K562 (cell line): Measurements from ENCODE around the gene GPR33. TPM values are rescaled to one million over a fixed set of nuclear protein-coding genes. Genes with fewer than 3 reads are reported as not detected.

Source experiments
- BRD4 ChIP-seq: fragments of 200-600 bp; sonication (generic); IDR thresholded peaks from 2 replicates; pipeline ENCODE4 v1.6.1; 2017; ENCODE audit warnings: inconsistent platforms
- CHD7 ChIP-seq: fragments of 200-600 bp; sonication (generic); IDR thresholded peaks from one replicate; pipeline ENCODE4 v1.6.1; 2012; ENCODE audit warnings: mild to moderate bottlenecking, low read depth, low read length, inconsistent platforms
- CXXC5 ChIP-seq: fragments of 250-450 bp; sonication (Bioruptor Pico); IDR thresholded peaks from 2 replicates; pipeline ENCODE4 v1.8.0; 2022; ENCODE audit warnings: inconsistent platforms, mild to moderate bottlenecking, moderate library complexity
- FOXK2 ChIP-seq, 2 experiments: fragments of 450-650 bp; IDR thresholded peaks in 1 of 2; conservative IDR thresholded peaks in 1 of 2; 2 replicates each; pipeline ENCODE4 v1.6.1; 2016; ENCODE audit warnings: low read depth in 2 of 2, mild to moderate bottlenecking in 1 of 2
- KLF10 ChIP-seq: fragments of 250-450 bp; sonication (Bioruptor Pico); IDR thresholded peaks from 2 replicates; pipeline ENCODE4 v1.6.1; 2021; ENCODE audit warnings: matching md5 sums
- TCF3 ChIP-seq: sonication (generic); formaldehyde crosslinking; IDR thresholded peaks from 2 replicates; pipeline ENCODE4 v1.4.0; 2020; ENCODE audit warnings: mild to moderate bottlenecking, missing genetic modification reagents
- ZBTB5 ChIP-seq: fragments of 450-650 bp; IDR thresholded peaks from 2 replicates; pipeline ENCODE4 v1.6.1; 2017; ENCODE audit warnings: antibody characterized with exemption
- polyA plus RNA-seq, 8 experiments: library from polyadenylated mRNA; depleted of rRNA in 4 of 8; stranded (reverse) in 5 of 8; unstranded in 3 of 8; fragments of >200 nt; fragmentation: Nextera tagmentation in 2 of 8; fragmentation: Illumina TruSeq in 1 of 8; extraction: Ambion mirVana in 2 of 8; extraction: Trizol in 1 of 8; gene quantifications; 2 replicates each; pipeline versions ENCODE4 v1.2.1 to v1.2.3, GENCODE V29; 2011 to 2014; ENCODE audit warnings: inconsistent platforms in 1 of 8, missing spikeins in 1 of 8
- total RNA-seq, 7 experiments: library from RNA; depleted of rRNA in 6 of 7; stranded (reverse); fragments of >200 nt in 6 of 7; fragmentation: Illumina TruSeq in 2 of 7; extraction: Trizol in 2 of 7; gene quantifications; 2 replicates each; pipeline versions ENCODE4 v1.2.1 to v1.2.3, GENCODE V29; 2011 to 2021; ENCODE audit warnings: low replicate concordance in 1 of 7

GPR33 gene
- total and polyA plus RNA-seq, 9 of the 15 experiments (the other 6 are each of a cell fraction or from before 2014, with no cell fraction given) = not detected

GRCh38 chr14:31456841-31457664 lies 30.8 kb downstream of the GPR33 start, which contains the start of gene DTD2 (continued):
- TF ChIP-seq CHD7 (no peak), ZBTB5 (no peak), KLF10 (CRISPR knock-in tag) (no peak), CXXC5 (peak; percentile 81), FOXK2 (conservative IDR thresholded peaks at IDR 0.05 in 1 of 2, IDR thresholded peaks at IDR 0.05 in 1 of 2; ENCODE audit: low read depth in 2 of 2) (0 out of 4 replicates have a peak, but pooled peaks have one; percentile 12), TCF3 (CRISPR knock-in tag) (peak; percentile 25; the same call in 1 of the 2 replicates), BRD4 (peak; percentile 68; the same call in 1 of the 2 replicates)
